ENCODE results near the gene RAB30.

DNA sequence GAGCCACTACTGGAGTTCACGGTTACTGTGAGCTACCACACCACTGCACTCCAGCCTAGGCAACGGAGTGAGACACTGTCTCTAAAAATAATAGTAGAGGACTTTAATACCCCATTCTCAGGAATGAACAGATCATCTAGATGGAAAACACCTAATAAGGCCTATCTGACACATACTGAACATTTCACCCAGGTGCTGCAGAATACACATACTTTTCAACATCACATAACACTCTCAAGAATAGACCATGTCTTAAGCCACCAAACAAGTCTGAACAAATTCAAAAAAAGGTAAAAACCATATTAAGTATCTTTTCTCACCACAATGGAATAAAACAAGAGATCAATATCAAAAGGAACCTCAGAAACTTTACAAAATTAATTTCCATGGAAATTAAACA lies 132.2 kb downstream of the RAB30 start:
- TF ChIP-seq POLR2AphosphoS5 (IDR thresholded peaks at IDR 0.05; ENCODE audit: insufficient read depth, low read depth, low read length) (no peak), POLR2A (IDR thresholded peaks at IDR 0.05; ENCODE audit: low read depth, low read length) (no peak), CTCF (IDR thresholded peaks at IDR 0.05; ENCODE audit: extremely low read depth in 1 of 2, insufficient read depth in 1 of 2, low read depth in 1 of 2, low read length in 2 of 2) (no peak), EZH2 (IDR thresholded peaks at IDR 0.05; ENCODE audit: borderline replicate concordance, low read depth, low read length, severe bottlenecking) (no peak), JUN (IDR thresholded peaks at IDR 0.05; ENCODE audit: borderline replicate concordance, insufficient read depth, insufficient read length, low read depth) (no peak)
